Activated CD8-positive, alpha-beta memory T cell treated with anti-CD3 and anti-CD28 coated beads for 24 hours (primary cell): ENCODE data around the gene PRKCSH.
A peak's percentile ranks its signal among the peaks of the same experiment; 100 is the strongest.
"Not testable (repeated sequence)": the region's sequence is repeated elsewhere in the genome, so short reads cannot be mapped to it uniquely, and the experiment has no call there.

ENCODE experiments used
- DNase-seq: peaks from one replicate; pipeline ENCODE4 v3.0.0-alpha.2; 2020

PRKCSH gene

GRCh38 chr19:11420429-11421370 lies 14.7 kb upstream of the PRKCSH start:
- DNase-seq, result no peak

GRCh38 chr19:11421371-11422098 lies 13.9 kb upstream of the PRKCSH start:
- DNase-seq, result peak; percentile 80

- DNase-seq, result peak; percentile 84
Observed at GRCh38 chr19:11422163-11423065, 13.0 kb upstream of the PRKCSH start.

- no peak for DNase-seq
Observed at GRCh38 chr19:11423164-11423790, 12.2 kb upstream of the PRKCSH start.

GRCh38 chr19:11423791-11424181 lies 11.6 kb upstream of the PRKCSH start:
- DNase-seq, result no peak

- DNase-seq, result no peak
Observed at GRCh38 chr19:11425719-11426457, 9.5 kb upstream of the PRKCSH start.

GRCh38 chr19:11426656-11427055 lies 8.8 kb upstream of the PRKCSH start:
- DNase-seq, result no peak

- not testable (repeated sequence) for DNase-seq
Observed at GRCh38 chr19:11433526-11433925, 1.9 kb upstream of the PRKCSH start.

GRCh38 chr19:11434703-11435056 lies 755 bp upstream of the PRKCSH start:
- DNase-seq, result no peak

GRCh38 chr19:11435833-11436313 lies 438 bp downstream of the PRKCSH start:
- no peak for DNase-seq

- no peak for DNase-seq
Observed at GRCh38 chr19:11437955-11438354, 2.5 kb downstream of the PRKCSH start.

GRCh38 chr19:11444059-11444458 lies 8.6 kb downstream of the PRKCSH start:
- no peak for DNase-seq

- DNase-seq, result no peak
Observed at GRCh38 chr19:11445141-11445540, 9.7 kb downstream of the PRKCSH start.

- DNase-seq, result no peak
Observed at GRCh38 chr19:11446271-11446651, 10.8 kb downstream of the PRKCSH start.

- peak; percentile 76 for DNase-seq
Observed at GRCh38 chr19:11446652-11447301, 11.3 kb downstream of the PRKCSH start.

GRCh38 chr19:11447347-11448262 lies 12.2 kb downstream of the PRKCSH start:
- no peak for DNase-seq

GRCh38 chr19:11448410-11448809 lies 13.0 kb downstream of the PRKCSH start:
- no peak for DNase-seq

- DNase-seq, result no peak
Observed at GRCh38 chr19:11448923-11449554, 13.6 kb downstream of the PRKCSH start.

GRCh38 chr19:11450570-11451326 lies 15.3 kb downstream of the PRKCSH start:
- DNase-seq, result no peak
